ENCODE results near the gene SEC24B. TPM values are rescaled to one million over a fixed set of nuclear protein-coding genes. Genes with fewer than 3 reads are reported as not detected.

The SEC24B gene
- total and polyA plus RNA-seq, 2 experiments from 2014 or later: 9.4 to 32.8 TPM

DNA sequence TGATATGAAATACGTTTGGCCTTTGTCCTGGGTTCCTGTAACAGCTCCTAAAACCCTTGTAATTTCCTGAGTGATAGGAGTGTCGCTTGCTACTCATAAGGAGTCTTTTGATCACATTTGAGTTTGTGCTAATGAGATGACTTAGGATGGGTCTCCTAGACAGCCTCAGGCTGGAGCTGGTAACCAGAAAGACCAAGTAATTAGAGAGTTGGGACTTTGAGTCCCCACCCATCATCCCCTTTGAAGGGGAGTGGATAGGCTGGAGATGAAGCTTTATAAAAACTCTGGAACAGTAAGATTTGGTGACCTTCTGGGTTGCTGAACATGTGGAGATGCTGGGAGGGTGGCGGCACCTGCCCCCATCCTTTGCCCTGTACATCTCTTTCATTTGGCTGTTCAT, 2.9 kb downstream of the SEC24B start:
- Mint-ChIP-seq H3K36me3 (ENCODE audit: low read depth) (no peaks in the 10 kb centered on the region), H3K27me3 (ENCODE audit: insufficient read depth, low read depth, poor library complexity) (peaks cover 4% of the 10 kb centered on the region), H3K9me3 (no peaks in the 10 kb centered on the region), H3K27ac (no peak overlapping the region), H3K4me1 (peaks cover 55% of the 10 kb centered on the region), H3K4me3 (no peak overlapping the region)
- Histone ChIP-seq H3K79me2 (replicated peaks; ENCODE audit: insufficient read depth) (peaks cover 74% of the 10 kb centered on the region), H3K27me3 (ENCODE audit: insufficient read depth) (no peaks in the 10 kb centered on the region), H3K9me2 (ENCODE audit: insufficient read depth) (no peaks in the 10 kb centered on the region), H3F3A (replicated peaks; ENCODE audit: low read depth) (no peaks in the 10 kb centered on the region), H4K20me1 (replicated peaks; ENCODE audit: insufficient read depth) (peaks cover 53% of the 10 kb centered on the region), H2AFZ (no peak overlapping the region), H3K4me1 (ENCODE audit: insufficient read depth) (peaks cover 26% of the 10 kb centered on the region), H3K4me3 (no peak overlapping the region), H3K4me2 (peak overlapping the region; percentile 97; the same call in 1 of the 2 replicates), H3K36me3 (ENCODE audit: insufficient read depth) (no peaks in the 10 kb centered on the region), H3K27ac (ENCODE audit: low read depth) (no peak overlapping the region)
- no peak for DNase-seq (ENCODE audit: low spot score)
- TF ChIP-seq CREB1 (CRISPR knock-in tag; IDR thresholded peaks at IDR 0.05; ENCODE audit: low read depth) (no peak), EZH2 (IDR thresholded peaks at IDR 0.05; ENCODE audit: low read depth, unreplicated experiment) (no peak), EZH2phosphoT487 (IDR thresholded peaks at IDR 0.05; ENCODE audit: unreplicated experiment) (no peak), NANOG (IDR thresholded peaks at IDR 0.05; ENCODE audit: borderline replicate concordance) (no peak), STAT1 (IDR thresholded peaks at IDR 0.05; ENCODE audit: unreplicated experiment) (no peak), ZNF114 (CRISPR knock-in tag; IDR thresholded peaks at IDR 0.05) (no peak), ZNF331 (CRISPR knock-in tag; IDR thresholded peaks at IDR 0.05; ENCODE audit: low read depth) (no peak), POLR2AphosphoS5 (IDR thresholded peaks at IDR 0.05; ENCODE audit: low read depth) (no peak), JUNB (IDR thresholded peaks at IDR 0.05; ENCODE audit: unreplicated experiment) (no peak)
- TF ChIP-seq, protein P1, sequence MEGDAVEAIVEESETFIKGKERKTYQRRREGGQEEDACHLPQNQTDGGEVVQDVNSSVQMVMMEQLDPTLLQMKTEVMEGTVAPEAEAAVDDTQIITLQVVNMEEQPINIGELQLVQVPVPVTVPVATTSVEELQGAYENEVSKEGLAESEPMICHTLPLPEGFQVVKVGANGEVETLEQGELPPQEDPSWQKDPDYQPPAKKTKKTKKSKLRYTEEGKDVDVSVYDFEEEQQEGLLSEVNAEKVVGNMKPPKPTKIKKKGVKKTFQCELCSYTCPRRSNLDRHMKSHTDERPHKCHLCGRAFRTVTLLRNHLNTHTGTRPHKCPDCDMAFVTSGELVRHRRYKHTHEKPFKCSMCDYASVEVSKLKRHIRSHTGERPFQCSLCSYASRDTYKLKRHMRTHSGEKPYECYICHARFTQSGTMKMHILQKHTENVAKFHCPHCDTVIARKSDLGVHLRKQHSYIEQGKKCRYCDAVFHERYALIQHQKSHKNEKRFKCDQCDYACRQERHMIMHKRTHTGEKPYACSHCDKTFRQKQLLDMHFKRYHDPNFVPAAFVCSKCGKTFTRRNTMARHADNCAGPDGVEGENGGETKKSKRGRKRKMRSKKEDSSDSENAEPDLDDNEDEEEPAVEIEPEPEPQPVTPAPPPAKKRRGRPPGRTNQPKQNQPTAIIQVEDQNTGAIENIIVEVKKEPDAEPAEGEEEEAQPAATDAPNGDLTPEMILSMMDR (conservative IDR thresholded peaks at IDR 0.05; ENCODE audit: low read depth in 2 of 2): no peak
- TF ChIP-seq, protein P2, sequence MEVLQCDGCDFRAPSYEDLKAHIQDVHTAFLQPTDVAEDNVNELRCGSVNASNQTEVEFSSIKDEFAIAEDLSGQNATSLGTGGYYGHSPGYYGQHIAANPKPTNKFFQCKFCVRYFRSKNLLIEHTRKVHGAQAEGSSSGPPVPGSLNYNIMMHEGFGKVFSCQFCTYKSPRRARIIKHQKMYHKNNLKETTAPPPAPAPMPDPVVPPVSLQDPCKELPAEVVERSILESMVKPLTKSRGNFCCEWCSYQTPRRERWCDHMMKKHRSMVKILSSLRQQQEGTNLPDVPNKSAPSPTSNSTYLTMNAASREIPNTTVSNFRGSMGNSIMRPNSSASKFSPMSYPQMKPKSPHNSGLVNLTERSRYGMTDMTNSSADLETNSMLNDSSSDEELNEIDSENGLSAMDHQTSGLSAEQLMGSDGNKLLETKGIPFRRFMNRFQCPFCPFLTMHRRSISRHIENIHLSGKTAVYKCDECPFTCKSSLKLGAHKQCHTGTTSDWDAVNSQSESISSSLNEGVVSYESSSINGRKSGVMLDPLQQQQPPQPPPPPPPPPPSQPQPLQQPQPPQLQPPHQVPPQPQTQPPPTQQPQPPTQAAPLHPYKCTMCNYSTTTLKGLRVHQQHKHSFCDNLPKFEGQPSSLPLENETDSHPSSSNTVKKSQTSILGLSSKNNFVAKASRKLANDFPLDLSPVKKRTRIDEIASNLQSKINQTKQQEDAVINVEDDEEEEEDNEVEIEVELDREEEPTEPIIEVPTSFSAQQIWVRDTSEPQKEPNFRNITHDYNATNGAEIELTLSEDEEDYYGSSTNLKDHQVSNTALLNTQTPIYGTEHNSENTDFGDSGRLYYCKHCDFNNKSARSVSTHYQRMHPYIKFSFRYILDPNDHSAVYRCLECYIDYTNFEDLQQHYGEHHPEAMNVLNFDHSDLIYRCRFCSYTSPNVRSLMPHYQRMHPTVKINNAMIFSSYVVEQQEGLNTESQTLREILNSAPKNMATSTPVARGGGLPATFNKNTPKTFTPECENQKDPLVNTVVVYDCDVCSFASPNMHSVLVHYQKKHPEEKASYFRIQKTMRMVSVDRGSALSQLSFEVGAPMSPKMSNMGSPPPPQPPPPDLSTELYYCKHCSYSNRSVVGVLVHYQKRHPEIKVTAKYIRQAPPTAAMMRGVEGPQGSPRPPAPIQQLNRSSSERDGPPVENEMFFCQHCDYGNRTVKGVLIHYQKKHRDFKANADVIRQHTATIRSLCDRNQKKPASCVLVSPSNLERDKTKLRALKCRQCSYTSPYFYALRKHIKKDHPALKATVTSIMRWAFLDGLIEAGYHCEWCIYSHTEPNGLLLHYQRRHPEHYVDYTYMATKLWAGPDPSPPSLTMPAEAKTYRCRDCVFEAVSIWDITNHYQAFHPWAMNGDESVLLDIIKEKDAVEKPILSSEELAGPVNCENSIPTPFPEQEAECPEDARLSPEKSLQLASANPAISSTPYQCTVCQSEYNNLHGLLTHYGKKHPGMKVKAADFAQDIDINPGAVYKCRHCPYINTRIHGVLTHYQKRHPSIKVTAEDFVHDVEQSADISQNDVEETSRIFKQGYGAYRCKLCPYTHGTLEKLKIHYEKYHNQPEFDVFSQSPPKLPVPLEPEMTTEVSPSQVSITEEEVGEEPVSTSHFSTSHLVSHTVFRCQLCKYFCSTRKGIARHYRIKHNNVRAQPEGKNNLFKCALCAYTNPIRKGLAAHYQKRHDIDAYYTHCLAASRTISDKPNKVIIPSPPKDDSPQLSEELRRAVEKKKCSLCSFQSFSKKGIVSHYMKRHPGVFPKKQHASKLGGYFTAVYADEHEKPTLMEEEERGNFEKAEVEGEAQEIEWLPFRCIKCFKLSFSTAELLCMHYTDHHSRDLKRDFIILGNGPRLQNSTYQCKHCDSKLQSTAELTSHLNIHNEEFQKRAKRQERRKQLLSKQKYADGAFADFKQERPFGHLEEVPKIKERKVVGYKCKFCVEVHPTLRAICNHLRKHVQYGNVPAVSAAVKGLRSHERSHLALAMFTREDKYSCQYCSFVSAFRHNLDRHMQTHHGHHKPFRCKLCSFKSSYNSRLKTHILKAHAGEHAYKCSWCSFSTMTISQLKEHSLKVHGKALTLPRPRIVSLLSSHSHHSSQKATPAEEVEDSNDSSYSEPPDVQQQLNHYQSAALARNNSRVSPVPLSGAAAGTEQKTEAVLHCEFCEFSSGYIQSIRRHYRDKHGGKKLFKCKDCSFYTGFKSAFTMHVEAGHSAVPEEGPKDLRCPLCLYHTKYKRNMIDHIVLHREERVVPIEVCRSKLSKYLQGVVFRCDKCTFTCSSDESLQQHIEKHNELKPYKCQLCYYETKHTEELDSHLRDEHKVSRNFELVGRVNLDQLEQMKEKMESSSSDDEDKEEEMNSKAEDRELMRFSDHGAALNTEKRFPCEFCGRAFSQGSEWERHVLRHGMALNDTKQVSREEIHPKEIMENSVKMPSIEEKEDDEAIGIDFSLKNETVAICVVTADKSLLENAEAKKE (CRISPR knock-in tag; IDR thresholded peaks at IDR 0.05): no peak
- TF ChIP-seq, protein P3, sequence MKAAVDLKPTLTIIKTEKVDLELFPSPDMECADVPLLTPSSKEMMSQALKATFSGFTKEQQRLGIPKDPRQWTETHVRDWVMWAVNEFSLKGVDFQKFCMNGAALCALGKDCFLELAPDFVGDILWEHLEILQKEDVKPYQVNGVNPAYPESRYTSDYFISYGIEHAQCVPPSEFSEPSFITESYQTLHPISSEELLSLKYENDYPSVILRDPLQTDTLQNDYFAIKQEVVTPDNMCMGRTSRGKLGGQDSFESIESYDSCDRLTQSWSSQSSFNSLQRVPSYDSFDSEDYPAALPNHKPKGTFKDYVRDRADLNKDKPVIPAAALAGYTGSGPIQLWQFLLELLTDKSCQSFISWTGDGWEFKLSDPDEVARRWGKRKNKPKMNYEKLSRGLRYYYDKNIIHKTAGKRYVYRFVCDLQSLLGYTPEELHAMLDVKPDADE (IDR thresholded peaks at IDR 0.05): no peak
- TF ChIP-seq, protein P4, sequence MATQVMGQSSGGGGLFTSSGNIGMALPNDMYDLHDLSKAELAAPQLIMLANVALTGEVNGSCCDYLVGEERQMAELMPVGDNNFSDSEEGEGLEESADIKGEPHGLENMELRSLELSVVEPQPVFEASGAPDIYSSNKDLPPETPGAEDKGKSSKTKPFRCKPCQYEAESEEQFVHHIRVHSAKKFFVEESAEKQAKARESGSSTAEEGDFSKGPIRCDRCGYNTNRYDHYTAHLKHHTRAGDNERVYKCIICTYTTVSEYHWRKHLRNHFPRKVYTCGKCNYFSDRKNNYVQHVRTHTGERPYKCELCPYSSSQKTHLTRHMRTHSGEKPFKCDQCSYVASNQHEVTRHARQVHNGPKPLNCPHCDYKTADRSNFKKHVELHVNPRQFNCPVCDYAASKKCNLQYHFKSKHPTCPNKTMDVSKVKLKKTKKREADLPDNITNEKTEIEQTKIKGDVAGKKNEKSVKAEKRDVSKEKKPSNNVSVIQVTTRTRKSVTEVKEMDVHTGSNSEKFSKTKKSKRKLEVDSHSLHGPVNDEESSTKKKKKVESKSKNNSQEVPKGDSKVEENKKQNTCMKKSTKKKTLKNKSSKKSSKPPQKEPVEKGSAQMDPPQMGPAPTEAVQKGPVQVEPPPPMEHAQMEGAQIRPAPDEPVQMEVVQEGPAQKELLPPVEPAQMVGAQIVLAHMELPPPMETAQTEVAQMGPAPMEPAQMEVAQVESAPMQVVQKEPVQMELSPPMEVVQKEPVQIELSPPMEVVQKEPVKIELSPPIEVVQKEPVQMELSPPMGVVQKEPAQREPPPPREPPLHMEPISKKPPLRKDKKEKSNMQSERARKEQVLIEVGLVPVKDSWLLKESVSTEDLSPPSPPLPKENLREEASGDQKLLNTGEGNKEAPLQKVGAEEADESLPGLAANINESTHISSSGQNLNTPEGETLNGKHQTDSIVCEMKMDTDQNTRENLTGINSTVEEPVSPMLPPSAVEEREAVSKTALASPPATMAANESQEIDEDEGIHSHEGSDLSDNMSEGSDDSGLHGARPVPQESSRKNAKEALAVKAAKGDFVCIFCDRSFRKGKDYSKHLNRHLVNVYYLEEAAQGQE (IDR thresholded peaks at IDR 0.05; ENCODE audit: unreplicated experiment): no peak
- no peak for ATAC-seq

Data from GM23338 (cell line).